ENCODE measurements around the gene ADPRM. TPM values are rescaled to one million over a fixed set of nuclear protein-coding genes. Genes with fewer than 3 reads are reported as not detected.

ADPRM gene
- total and polyA plus RNA-seq, 2 donors from 2014 or later: 9.2 to 9.6 TPM

GRCh38 chr17:10649602-10650001, 47.8 kb upstream of the ADPRM start:
- intact Hi-C loops (cut with DNase I): no loop called here
- H3K4me1 ChIP-seq (ENCODE audit: control insufficient read depth in 2 of 3, insufficient read depth in 2 of 3, low read depth in 1 of 3, low read length in 3 of 3): no peaks in the 10 kb centered on the region
- no peak overlapping the region for H3K9ac ChIP-seq (ENCODE audit: low read length in 3 of 3)
- H3K9me3 ChIP-seq (ENCODE audit: control insufficient read depth in 2 of 3, insufficient read depth in 1 of 3, low read length in 3 of 3): no peaks in the 10 kb centered on the region
- no peaks in the 10 kb centered on the region for H3K27me3 ChIP-seq (ENCODE audit: control insufficient read depth, insufficient read depth, low read length)
- H3K27ac ChIP-seq (ENCODE audit: low read depth in 2 of 2, low read length in 2 of 2): no peak overlapping the region
- FAIRE-seq: no peak
- DNase-seq: no peak
- no peak for TF ChIP-seq CTCF (IDR thresholded peaks at IDR 0.05; ENCODE audit: borderline replicate concordance, extremely low read depth, insufficient read depth)
- no peak overlapping the region for H3K4me3 ChIP-seq (ENCODE audit: low read length in 3 of 3)
- no peaks in the 10 kb centered on the region for H3K36me3 ChIP-seq (ENCODE audit: control insufficient read depth in 2 of 3, insufficient read depth in 3 of 3, low read length in 3 of 3)

- no peaks in the 10 kb centered on the region for H3K9me3 ChIP-seq (ENCODE audit: control insufficient read depth in 2 of 3, insufficient read depth in 1 of 3, low read length in 3 of 3)
- H3K4me3 ChIP-seq (ENCODE audit: low read length in 3 of 3): no peak overlapping the region
- intact Hi-C loops (cut with DNase I): no loop called here
- no peak for TF ChIP-seq CTCF (IDR thresholded peaks at IDR 0.05; ENCODE audit: borderline replicate concordance, extremely low read depth, insufficient read depth)
- H3K4me1 ChIP-seq (ENCODE audit: control insufficient read depth in 2 of 3, insufficient read depth in 2 of 3, low read depth in 1 of 3, low read length in 3 of 3): no peaks in the 10 kb centered on the region
- H3K36me3 ChIP-seq (ENCODE audit: control insufficient read depth in 2 of 3, insufficient read depth in 3 of 3, low read length in 3 of 3): no peaks in the 10 kb centered on the region
- DNase-seq: no peak
- H3K9ac ChIP-seq (ENCODE audit: low read length in 3 of 3): no peak overlapping the region
- FAIRE-seq: no peak
- H3K27ac ChIP-seq (ENCODE audit: low read depth in 2 of 2, low read length in 2 of 2): no peak overlapping the region
- no peaks in the 10 kb centered on the region for H3K27me3 ChIP-seq (ENCODE audit: control insufficient read depth, insufficient read depth, low read length)
These were observed 45.5 kb upstream of the ADPRM start for GRCh38 chr17:10651927-10652326.

DNA sequence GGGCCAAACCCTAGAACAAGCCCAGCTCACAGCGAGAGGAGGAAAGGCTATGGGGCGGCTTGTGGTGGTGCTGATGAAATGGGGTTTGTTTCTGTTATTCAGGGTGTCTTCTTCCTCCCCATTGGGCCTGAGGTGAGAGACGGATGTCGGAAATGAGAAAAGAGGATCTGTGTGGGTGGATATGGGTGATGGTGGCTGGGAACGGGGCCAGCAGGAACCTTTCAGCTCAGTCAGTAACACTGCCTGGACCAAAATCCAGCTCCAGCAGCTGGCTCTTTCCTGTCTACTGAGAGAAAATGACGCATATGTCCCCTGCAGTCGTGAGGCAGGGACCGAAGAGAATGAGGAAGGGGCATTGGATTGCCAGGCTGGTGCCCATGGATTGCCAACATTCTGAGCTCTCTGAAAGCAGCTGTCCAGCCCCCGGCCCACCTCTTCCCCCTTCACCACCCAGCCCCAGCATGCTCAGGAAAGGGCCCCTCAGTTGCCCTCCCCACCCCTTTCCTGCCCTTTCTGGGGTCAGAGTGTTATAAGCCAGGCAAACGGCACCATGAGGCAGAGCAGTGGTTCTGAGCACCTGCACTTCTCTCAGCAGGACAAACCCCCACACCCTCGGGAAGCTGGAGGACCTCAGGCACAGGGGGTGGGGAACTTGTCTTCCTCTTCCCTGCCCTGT, 44.3 kb upstream of the ADPRM start:
- H3K4me3 ChIP-seq (ENCODE audit: low read length in 3 of 3): no peak overlapping the region
- no peaks in the 10 kb centered on the region for H3K4me1 ChIP-seq (ENCODE audit: control insufficient read depth in 2 of 3, insufficient read depth in 2 of 3, low read depth in 1 of 3, low read length in 3 of 3)
- TF ChIP-seq CTCF (IDR thresholded peaks at IDR 0.05; ENCODE audit: borderline replicate concordance, extremely low read depth, insufficient read depth): no peak
- H3K9me3 ChIP-seq (ENCODE audit: control insufficient read depth in 2 of 3, insufficient read depth in 1 of 3, low read length in 3 of 3): no peaks in the 10 kb centered on the region
- no peaks in the 10 kb centered on the region for H3K36me3 ChIP-seq (ENCODE audit: control insufficient read depth in 2 of 3, insufficient read depth in 3 of 3, low read length in 3 of 3)
- no peak for DNase-seq
- no peak overlapping the region for H3K9ac ChIP-seq (ENCODE audit: low read length in 3 of 3)
- H3K27me3 ChIP-seq (ENCODE audit: control insufficient read depth, insufficient read depth, low read length): no peaks in the 10 kb centered on the region
- FAIRE-seq: no peak
- no peak overlapping the region for H3K27ac ChIP-seq (ENCODE audit: low read depth in 2 of 2, low read length in 2 of 2)
- intact Hi-C loops (cut with DNase I): no loop called here

GRCh38 chr17:10653987-10654386, 43.4 kb upstream of the ADPRM start:
- Histone ChIP-seq H3K36me3 (ENCODE audit: control insufficient read depth in 2 of 3, insufficient read depth in 3 of 3, low read length in 3 of 3) (no peaks in the 10 kb centered on the region), H3K27ac (ENCODE audit: low read depth in 2 of 2, low read length in 2 of 2) (no peak overlapping the region), H3K9me3 (ENCODE audit: control insufficient read depth in 2 of 3, insufficient read depth in 1 of 3, low read length in 3 of 3) (no peaks in the 10 kb centered on the region), H3K4me1 (ENCODE audit: control insufficient read depth in 2 of 3, insufficient read depth in 2 of 3, low read depth in 1 of 3, low read length in 3 of 3) (no peaks in the 10 kb centered on the region), H3K9ac (ENCODE audit: low read length in 3 of 3) (no peak overlapping the region), H3K4me3 (ENCODE audit: low read length in 3 of 3) (no peak overlapping the region), H3K27me3 (ENCODE audit: control insufficient read depth, insufficient read depth, low read length) (no peaks in the 10 kb centered on the region)
- FAIRE-seq (no peak), DNase-seq (no peak)
- intact Hi-C loops (cut with DNase I): no loop called here
- no peak for TF ChIP-seq CTCF (IDR thresholded peaks at IDR 0.05; ENCODE audit: borderline replicate concordance, extremely low read depth, insufficient read depth)
